ENCODE results near the gene ZNF438.
"Not testable (repeated sequence)": the region's sequence is repeated elsewhere in the genome, so short reads cannot be mapped to it uniquely, and the experiment has no call there.

The ZNF438 gene

DNA sequence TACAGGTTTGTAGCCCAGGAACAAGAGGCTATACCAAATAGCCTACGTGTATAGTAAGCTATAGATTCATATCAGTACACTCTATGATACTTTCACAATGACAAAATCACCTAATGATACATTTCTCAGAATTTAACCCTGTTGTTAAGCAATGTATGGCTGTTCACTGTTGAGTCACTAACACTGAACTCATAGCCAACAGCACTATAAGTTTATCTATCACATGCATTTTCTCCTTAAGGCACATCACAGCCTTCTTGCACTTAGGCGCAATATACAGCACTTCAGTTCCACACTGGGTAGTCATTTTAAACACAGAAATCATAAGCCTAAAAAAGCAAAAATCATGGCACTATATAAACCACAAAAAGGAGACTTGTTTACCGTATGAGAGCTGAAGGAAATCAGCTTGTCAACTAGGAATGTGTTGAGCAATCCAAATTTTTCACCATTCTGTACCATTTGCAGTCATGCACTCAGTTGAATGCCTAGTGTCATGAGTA lies 45.6 kb downstream of the ZNF438 start:
- DNase-seq (ENCODE audit: low read depth in 2 of 2), result no peak

DNA sequence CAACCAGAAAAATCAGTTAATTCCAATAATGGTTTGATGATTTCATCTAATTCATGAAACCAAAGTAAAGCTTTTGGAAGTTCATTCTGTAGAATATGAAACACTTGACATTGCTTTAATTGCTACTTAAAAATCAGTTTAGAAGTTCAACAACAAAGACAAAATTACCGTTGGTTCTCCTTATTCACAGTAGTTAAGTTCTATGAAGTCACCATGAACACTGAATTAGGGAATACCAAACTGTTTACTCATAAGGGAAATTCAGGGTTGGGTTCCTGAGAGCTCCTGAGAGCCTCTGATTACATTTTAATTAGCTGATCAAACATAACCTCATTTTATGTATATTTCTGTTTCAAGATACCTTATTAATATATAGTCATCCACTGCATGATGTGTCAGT lies 46.2 kb downstream of the ZNF438 start:
- no peak for DNase-seq (ENCODE audit: low read depth in 2 of 2)

DNA sequence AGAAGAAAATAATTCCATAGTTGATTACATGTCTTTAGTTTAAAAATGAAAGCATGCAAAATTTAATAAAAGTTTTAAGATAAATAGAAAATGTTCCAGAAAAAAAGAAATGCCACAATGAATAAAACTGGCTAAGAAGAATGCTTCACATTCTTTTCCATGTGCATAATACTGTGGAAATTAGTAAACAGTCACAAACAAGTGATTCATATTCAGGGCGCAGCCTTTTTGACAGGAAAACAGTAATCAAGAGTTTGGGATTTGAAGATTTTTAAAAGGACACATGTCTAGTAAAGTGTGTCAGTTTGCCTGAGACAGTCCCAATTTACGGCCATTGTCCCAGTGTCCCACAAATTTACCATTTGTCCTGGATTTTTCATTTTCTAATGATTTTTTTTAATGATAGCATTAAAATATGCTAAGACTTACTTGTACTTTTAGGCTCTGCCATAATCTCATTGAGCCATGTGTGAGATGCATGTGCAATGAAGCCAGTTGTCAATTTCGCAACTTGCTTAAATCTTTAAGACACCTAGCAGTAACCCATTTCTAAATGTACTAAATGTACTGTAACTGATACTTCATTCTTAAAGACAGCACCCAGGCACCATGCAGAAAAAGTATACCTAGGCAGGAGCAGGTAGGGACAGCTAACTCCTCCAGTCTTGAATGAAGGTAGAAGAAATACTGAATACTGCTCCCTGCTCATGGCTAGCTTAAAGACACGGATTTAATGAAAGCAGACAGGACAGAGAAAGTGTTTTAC lies 46.9 kb downstream of the ZNF438 start:
- DNase-seq (ENCODE audit: low read depth in 2 of 2), result no peak

DNA sequence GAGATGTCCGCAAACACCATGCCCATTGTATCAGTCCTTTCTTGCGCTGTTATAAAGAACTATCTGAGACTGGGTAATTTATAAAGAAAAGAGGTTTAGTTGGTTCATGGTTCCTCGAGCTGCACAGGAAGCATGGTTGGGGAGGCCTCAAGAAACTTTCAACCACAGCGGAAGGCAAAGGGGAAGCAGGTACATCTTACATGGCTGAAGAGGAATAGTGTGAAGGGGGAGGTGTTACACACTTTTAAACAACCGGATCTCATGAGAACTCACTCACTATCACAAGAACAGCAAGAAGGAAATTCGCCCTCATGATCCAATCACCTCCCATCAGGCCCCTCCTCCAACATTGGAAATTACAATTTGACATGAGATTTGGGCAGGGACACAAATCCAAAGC lies 48.5 kb downstream of the ZNF438 start:
- DNase-seq (ENCODE audit: low read depth in 2 of 2), result not testable (repeated sequence)

DNA sequence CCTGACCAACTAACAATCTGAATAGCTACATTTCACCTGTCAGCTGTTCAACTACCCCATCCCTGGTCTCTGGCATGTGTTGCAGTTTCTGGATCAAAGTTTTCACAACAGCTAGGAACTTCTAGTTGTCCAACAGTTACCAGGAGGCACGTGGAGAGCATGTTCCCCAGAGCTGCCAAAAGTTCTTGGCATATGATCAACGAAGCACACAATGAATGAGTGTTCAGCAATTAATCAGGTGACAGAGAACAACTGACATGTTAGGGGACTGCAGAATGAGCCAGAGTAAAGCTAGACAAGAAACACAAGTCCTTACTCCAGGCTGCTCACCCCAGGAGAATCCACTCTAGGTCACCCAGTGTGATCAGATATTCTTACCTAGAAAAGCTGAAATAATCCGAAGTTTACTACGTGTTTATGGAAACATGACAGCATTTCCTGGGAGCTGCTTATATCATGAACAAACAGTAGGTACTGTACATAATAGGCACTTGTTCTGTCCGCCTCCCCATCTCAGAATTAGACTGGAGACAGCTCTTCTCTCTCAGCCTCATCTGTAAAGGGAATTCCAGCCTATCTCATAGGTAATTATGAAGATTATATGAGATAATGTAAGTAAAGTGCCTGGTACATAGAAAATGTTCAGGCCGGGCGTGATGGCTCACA lies 50.6 kb downstream of the ZNF438 start:
- no peak for DNase-seq (ENCODE audit: low read depth in 2 of 2)

DNA sequence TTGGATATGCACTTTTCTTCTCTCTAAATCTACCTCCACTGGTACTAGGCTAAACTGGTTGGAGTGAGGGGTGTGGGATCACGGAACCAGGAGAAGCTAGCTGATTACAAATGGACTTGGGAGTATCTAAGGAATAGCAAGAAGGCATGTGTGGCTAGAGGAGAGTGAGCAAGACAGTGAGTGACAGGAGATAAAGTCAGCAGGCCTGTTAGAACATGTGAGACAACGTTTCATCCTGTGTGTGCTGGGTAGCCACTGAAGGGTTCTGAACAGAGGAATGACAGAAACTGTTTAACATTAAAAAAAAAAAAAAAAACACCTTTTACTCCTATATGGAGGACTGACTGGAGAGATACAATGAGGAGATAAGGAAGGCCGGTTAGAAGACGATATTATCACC lies 51.7 kb downstream of the ZNF438 start:
- no peak for DNase-seq (ENCODE audit: low read depth in 2 of 2)

DNA sequence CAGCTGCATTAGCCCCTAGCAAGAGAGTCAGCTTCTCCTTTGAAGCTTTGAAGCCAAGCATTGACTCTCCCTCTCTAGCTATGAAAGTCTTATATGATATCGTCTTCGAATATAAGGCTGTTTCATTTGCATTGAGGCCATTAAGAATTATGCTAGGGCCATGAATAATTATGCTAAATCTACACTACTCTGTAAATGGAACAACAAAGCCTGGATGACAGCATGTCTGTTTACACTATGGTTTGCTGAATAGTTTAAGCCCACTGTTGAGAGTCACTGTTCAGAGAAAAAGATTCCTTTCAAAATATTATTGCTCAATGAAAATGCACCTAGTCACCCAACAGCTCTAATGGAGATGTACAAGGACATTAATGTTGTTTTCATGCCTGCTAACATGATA lies 52.8 kb downstream of the ZNF438 start:
- no peak for DNase-seq (ENCODE audit: low read depth in 2 of 2)

DNA sequence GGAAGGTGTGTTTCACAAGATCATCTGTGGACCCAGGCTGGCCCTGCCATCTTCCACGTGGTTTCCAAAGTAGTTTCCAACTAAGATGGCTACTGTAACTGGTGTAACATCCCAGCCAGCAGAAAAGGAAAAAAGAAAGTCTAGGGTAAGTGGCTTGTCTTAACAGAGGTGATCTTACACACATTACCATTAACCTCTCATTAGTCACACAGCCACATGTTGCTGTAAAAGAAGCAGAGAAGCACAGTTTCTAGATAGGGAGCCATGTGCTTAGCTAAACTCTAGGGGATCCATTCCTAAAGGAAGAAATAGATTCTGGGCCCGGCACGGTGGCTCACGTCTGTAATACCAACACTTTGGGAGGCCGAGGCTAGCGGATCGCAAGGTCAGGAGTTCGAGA lies 54.3 kb downstream of the ZNF438 start:
- no peak for DNase-seq (ENCODE audit: low read depth in 2 of 2)

DNA sequence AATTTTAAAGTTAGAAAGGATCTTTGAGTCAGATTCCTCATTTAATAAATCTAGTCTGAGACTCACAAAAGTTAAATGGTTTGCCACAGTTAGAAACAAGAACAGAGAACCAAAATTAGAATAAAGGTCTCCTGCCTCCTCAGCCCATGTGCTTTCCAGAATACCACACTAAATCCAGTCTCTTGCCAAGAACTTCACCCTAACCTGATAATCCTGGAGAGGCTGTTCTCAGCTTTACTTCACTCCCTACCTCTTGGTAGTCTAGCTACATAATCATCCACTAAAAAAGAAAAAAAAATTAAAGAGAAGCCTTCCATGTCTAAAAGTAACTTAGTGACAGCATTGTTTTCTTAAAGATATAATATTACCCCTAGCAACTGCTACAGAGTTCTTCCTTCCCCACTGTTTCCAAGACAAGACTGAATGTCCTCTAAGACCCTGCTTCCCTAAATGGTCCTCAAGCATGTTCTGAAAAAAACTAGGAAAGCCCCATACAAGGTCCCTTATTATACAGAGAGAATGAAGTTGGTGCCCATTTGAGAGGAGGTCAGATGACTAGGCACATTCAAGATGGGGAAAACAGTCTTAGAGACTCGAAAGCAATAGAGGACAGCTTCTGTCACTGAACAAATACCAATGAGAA lies 56.8 kb downstream of the ZNF438 start:
- DNase-seq (ENCODE audit: low read depth in 2 of 2), result no peak

DNA sequence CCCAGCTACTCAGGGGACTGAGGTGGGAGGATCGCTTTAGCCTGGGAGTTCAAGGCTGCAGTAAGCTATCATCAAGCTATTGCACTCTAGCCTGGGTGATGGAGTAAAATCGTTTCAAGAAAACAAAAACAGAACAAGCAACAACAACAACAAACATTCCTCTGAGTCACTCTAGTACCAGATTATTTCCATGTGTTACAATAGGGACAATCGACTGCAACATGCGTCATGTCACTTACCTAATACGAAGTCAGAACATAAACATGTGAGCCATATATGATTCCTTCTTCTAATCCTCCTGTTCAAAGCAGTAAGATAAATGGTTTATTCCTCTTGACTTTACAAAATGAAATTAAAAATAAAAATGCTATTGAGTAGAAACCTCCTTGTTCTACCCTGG lies 57.3 kb downstream of the ZNF438 start:
- no peak for DNase-seq (ENCODE audit: low read depth in 2 of 2)

DNA sequence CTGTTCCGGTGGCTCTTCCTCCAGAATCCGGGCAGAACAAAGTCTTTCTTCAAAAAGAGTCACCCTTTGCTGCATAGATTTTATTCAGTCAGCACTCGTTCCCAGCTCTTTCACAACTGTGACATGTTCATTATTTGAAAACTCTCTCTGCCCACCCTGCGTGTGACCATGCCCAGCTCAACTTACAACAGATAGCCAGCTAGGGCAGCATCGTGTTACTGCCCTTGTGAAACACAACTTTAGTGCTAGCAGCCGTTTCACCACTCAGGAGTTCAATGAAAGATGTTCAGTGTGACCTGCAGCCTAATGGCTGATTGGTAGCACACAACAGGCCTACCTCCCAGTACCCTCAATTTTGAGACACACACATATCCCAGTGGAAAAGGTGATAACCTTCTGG lies 57.9 kb downstream of the ZNF438 start:
- no peak for DNase-seq (ENCODE audit: low read depth in 2 of 2)

DNA sequence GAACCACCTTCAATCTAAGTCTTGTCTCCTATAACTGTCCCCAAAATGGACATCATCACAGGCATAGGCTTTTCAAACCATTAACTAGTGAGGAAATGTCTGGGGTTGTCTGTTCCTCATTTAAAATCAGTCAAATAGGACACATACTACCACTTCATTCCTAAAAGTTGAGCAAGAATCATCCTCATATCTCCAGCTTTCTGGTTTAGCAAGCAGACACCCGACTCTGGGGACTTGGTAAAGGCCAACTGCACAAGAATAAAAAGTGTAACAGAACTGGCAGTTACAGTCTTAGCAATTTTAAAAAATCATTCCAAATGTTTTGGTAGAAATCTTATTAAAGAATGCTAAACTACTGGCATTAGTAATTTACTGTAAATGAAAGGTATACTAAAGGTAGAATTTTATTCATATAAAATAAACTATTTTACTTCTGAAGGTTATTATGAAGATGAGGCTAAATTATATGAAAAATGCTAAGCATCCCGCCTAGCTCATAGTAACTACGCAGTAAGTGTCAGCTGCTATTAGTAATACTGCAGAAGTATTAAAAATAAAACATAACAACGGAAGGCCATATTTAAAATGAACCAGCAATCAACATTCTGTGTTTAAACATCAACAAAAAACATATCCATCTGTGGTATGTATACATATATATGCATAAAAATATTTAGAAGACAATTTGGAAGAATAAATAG lies 60.8 kb downstream of the ZNF438 start:
- no peak for DNase-seq (ENCODE audit: low read depth in 2 of 2)

DNA sequence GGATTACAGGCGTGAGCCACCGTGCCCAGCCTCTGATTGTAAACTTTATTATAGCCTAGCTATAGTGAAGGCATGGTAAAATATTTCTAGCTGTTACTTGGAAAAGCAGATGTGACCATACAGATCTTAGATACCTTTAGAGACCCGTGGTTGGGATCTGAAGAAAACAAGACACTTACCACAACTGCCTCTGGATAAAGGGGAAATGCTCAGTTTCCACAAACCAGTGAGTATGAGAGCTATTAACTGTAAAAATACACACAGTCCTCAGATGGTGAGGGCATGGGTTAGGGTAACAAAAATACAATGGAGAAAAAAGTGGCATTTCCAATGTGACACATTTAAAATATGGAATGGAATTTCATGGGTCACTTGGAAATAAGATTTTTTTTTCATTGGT lies 63.0 kb downstream of the ZNF438 start:
- DNase-seq (ENCODE audit: low read depth in 2 of 2), result no peak

DNA sequence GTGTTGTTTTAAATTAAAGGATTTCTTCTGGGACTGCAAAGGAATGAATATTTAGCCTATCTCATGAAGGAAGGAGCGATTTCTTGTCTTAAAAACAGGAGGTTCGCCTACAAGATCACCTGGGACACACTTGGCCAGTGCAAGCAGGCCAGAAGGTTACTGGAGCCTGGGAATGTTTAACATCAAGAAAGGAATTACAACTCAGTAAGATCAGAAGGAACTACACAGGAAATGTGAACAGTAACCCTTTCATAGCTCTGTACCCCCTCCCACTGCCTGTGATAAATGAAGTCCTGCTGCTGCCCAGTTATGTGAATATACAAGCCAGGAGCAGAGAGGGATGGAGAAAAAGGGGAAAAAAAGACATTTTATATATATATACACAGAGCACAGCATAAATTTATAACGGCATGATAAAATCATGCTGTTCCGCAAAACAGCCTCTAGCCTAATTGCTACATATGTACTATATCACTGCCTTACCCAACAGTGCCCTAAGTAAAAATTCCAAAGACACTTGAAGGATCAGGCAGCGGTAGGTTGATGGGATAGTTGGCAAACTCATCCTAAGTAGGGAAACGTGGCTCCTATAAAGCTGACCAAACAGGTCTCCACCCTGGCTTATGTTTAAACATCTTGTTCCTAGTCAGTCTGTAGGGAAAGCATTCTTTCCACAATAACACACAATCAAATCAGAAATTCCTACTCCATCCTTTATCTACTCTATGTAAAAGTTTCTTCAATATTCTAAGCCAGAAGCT lies 63.8 kb downstream of the ZNF438 start:
- DNase-seq (ENCODE audit: low read depth in 2 of 2), result no peak

DNA sequence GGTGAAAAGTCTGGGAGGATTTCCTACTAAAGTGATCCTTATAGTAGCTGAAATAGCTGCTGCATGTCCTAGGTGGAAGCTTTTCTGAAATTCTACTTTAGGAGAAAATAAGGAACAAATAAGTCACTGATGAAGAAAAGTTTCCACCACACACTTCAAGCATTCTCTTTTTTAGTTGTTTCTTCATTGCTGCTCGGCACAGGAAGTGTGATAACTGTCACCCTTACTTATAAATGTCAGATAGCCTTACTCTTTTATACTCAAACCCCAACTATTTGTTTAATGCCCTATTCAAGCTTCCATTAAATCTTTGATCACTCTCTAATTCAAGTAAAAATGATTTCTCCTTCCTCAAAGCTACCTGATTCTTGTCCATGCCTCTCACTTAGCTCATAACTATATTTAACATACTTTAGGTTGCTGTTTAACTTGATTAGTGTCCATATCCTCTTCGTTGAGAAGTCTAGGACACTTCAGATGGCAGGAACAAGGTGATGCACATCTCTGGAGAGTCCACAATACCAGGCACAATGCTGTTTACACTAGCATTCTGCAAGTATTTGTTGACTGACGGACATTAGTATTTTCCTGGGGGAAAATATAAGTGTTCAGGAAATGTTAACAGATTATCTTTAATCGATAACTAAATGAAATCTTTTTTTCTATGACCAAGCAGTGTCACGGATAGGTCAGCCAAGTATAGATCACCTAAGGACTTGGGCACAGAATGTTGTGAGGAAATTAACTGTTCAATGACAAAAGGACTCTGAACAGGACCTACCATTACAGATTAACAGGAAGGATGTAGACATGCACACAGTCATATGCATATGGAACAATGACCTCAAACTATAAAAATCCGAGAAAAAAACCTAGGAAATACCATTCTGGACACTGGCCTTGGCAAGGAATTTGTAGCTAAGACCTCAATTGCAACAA lies 67.4 kb downstream of the ZNF438 start:
- no peak for DNase-seq (ENCODE audit: low read depth in 2 of 2)

DNA sequence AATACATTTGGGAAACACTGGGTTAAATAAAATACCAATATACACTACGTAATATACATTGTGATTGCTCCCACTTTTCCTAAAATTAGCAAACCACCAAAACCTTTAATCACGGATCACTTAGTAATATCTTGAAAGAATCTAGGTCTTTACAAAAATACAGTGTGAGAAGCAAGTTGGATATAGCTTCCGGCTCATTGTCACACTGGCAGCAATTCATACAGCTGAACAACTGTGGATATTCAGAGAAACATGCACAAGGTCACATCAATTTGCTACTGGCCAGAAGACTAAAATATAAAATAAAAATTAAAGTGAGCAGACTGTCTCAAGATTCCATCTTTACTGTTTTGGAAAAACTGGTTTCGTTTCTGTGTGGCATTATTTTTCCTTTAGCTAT lies 69.1 kb downstream of the ZNF438 start:
- DNase-seq (ENCODE audit: low read depth in 2 of 2), result no peak

DNA sequence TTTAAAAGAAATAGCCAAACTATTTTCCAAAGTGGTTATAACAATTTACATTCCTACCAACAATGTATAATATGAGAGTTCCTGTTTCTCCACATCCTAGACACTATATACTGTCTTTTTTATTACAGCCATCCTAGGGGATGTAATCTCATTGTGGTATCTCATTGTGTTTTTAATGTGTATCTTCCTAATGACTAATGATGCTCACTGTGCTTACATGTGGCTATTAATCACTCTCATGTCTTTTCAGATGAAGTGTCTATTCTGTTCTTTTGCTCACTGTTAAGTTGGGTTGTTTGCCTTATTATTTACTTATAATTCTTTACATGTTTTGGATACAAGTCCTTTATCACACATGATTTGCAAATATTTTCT lies 71.8 kb downstream of the ZNF438 start:
- DNase-seq (ENCODE audit: low read depth in 2 of 2), result no peak

DNA sequence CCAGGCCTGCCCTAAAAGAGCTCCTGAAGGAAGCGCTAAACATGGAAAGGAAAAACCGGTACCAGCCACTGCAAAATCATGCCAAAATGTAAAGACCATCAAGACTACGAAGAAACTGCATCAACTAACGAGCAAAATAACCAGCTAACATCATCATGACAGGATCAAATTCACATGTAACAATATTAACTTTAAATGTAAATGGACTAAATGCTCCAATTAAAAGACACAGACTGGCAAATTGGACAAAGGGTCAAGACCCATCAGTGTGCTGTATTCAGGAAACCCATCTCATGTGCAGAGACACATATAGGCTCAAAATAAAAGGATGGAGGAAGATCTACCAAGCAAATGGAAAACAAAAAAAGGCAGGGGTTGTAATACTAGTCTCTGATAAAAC lies 82.4 kb downstream of the ZNF438 start:
- DNase-seq (ENCODE audit: low read depth in 2 of 2), result not testable (repeated sequence)

DNA sequence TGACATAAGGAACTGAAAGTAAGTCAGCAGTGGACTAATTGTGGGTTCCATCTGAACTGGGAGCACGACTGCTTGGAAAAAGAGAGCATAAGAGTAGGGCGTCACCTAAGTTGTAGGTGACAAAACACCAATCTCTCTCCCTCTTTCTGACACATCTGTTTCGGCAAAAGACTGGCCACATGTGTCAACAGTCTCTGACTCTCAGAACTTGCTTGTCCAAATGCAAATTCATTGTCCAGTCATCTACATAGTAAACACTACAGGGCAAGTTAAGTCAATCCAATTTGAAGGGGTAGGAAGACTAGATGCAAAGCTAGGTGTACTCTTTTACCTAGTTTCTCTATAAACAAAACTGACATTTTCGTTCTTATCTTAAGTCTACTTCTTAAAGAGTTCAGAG lies 87.7 kb downstream of the ZNF438 start:
- no peak for DNase-seq (ENCODE audit: low read depth in 2 of 2)

DNA sequence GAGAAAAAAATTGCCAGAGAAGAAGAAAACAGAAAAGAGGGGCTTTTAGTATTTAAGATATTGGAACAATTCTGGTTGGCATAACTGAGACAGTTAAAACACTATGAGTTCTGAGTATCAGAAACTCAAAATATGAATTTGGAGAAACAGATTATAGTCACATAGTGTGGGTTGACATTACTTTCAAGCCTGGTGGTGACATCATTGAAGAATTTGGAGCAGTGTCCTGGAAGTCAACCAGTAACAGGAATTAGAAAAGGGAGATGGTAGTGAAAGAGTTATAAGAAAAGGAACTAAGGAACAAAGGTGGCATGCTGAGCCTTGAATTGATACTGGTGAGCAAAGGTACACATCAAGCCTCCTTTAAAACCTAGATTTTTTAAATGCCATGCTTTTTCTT lies 88.2 kb downstream of the ZNF438 start:
- DNase-seq (ENCODE audit: low read depth in 2 of 2), result no peak

DNA sequence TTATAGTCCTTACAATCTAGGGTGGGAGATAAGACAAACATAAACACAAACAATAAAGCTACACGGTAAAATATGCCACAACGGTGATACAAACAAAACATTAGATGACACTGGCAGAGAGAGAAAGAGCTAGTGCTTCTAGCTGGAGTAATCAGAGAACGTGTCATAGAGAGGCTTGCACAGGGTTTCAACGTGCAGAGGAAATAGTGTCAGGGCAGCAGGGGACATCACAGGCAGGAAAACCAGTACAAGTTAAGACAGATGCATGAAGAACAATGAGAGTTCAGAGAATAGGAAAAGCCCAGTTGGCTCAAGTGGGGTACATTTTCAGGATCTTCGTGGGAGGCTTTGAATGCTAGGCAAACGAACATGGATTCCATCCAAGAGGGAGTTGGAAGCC lies 91.4 kb downstream of the ZNF438 start:
- DNase-seq (ENCODE audit: low read depth in 2 of 2), result no peak

Data from stimulated activated CD4-positive, alpha-beta T cell treated with anti-CD3 and anti-CD28 coated beads, Interleukin-1b, Interleukin-23, amount 100 ng/mL, for 4 hours (primary cell).